Neuronal stem cell (in vitro differentiated cells): ENCODE results near the gene PRR16.

ENCODE experiments used
- DNase-seq: peaks from one replicate; pipeline ENCODE4 v3.0.0-alpha.2; 2013; ENCODE audit warnings: low spot score
- H2AFZ ChIP-seq: one replicate; pipeline ENCODE4 v1.6.1; 2013; ENCODE audit warnings: mild to moderate bottlenecking, low read length, inconsistent platforms
- H2AK5ac ChIP-seq: 2 replicates; pipeline ENCODE4 v1.6.1; 2013; ENCODE audit warnings: low read depth, mild to moderate bottlenecking, inconsistent platforms, low read length, moderate library complexity, mixed read lengths
- H2BK120ac ChIP-seq: 2 replicates; pipeline ENCODE4 v1.6.1; 2013; ENCODE audit warnings: low read depth, mild to moderate bottlenecking, inconsistent platforms, low read length, moderate library complexity, mixed read lengths
- H2BK12ac ChIP-seq: one replicate; pipeline ENCODE4 v1.6.1; 2013; ENCODE audit warnings: low read length, inconsistent platforms
- H2BK15ac ChIP-seq: 2 replicates; pipeline ENCODE4 v1.6.1; 2013; ENCODE audit warnings: mild to moderate bottlenecking, low read length, inconsistent platforms, mixed read lengths
- H2BK5ac ChIP-seq: one replicate; pipeline ENCODE4 v1.6.1; 2013; ENCODE audit warnings: inconsistent platforms, mild to moderate bottlenecking, low read length, moderate library complexity
- H3K14ac ChIP-seq: one replicate; pipeline ENCODE4 v1.6.1; 2013; ENCODE audit warnings: low read length, inconsistent platforms
- H3K18ac ChIP-seq: 2 replicates; pipeline ENCODE4 v1.6.1; 2013; ENCODE audit warnings: low read length, inconsistent platforms
- H3K23ac ChIP-seq: 2 replicates; pipeline ENCODE4 v1.6.1; 2013; ENCODE audit warnings: low read depth, mild to moderate bottlenecking, mixed read lengths, low read length, inconsistent platforms; ENCODE audit not compliant: poor library complexity
- H3K27ac ChIP-seq: replicated peaks from 3 replicates; pipeline ENCODE4 v1.5.1; 2013; ENCODE audit warnings: low read length, inconsistent platforms
- H3K27me3 ChIP-seq, 3 experiments: 2 replicates each; pipeline ENCODE4 v1.6.1; 2013; ENCODE audit warnings: low read length in 3 of 3, mild to moderate bottlenecking in 2 of 3, inconsistent platforms in 1 of 3, low read depth in 1 of 3, mixed read lengths in 1 of 3, moderate library complexity in 1 of 3; ENCODE audit not compliant: control insufficient read depth in 3 of 3, insufficient read depth in 3 of 3
- H3K36me3 ChIP-seq, 2 donors: replicated peaks in 1 of 2; 2 replicates each; pipeline ENCODE4 v1.6.1; 2013; ENCODE audit warnings: low read length in 2 of 2; ENCODE audit not compliant: control insufficient read depth in 2 of 2, insufficient read depth in 2 of 2
- H3K4ac ChIP-seq: 2 replicates; pipeline ENCODE4 v1.6.1; 2013; ENCODE audit warnings: inconsistent platforms, mild to moderate bottlenecking, low read length, moderate library complexity
- H3K4me1 ChIP-seq, 2 donors: 1 replicate in 1 of 2; 2 replicates in 1 of 2; pipeline ENCODE4 v1.6.1; 2013; ENCODE audit warnings: low read length in 2 of 2, low read depth in 1 of 2; ENCODE audit not compliant: control insufficient read depth in 2 of 2, insufficient read depth in 1 of 2
- H3K4me2 ChIP-seq: one replicate; pipeline ENCODE4 v1.6.1; 2013; ENCODE audit warnings: mild to moderate bottlenecking, low read length, inconsistent platforms; ENCODE audit not compliant: insufficient read depth, poor library complexity, severe bottlenecking
- H3K4me3 ChIP-seq, 2 donors: 2 replicates each; pipeline ENCODE4 v1.5.1; 2013; ENCODE audit warnings: low read length in 2 of 2, mild to moderate bottlenecking in 2 of 2, inconsistent platforms in 1 of 2, moderate library complexity in 1 of 2
- H3K79me1 ChIP-seq: one replicate; pipeline ENCODE4 v1.6.1; 2013; ENCODE audit warnings: low read depth, mild to moderate bottlenecking, inconsistent platforms, low read length, moderate library complexity
- H3K9ac ChIP-seq: one replicate; pipeline ENCODE4 v1.6.1; 2013; ENCODE audit warnings: mild to moderate bottlenecking, low read depth, low read length, inconsistent platforms; ENCODE audit not compliant: poor library complexity
- H3K9me3 ChIP-seq, 2 donors: replicated peaks in 1 of 2; 2 replicates each; pipeline versions ENCODE3 to v1.6.1; 2013; ENCODE audit warnings: low read length in 2 of 2, mild to moderate bottlenecking in 2 of 2, inconsistent platforms in 1 of 2, low read depth in 1 of 2, mixed read lengths in 1 of 2, moderate library complexity in 1 of 2; ENCODE audit not compliant: control insufficient read depth in 2 of 2, insufficient read depth in 1 of 2
- H4K8ac ChIP-seq: one replicate; pipeline ENCODE4 v1.6.1; 2013; ENCODE audit warnings: low read depth, mild to moderate bottlenecking, inconsistent platforms, low read length, moderate library complexity
- H4K91ac ChIP-seq: one replicate; pipeline ENCODE4 v1.6.1; 2013; ENCODE audit warnings: low read length, low read depth, mild to moderate bottlenecking, inconsistent platforms; ENCODE audit not compliant: poor library complexity
- WGBS, 2 donors: extraction: QIAGEN DNeasy Blood & Tissue Kit; methylation state at CpG; one replicate each; pipeline ENCODE4 v1.1.7; 2013; ENCODE audit warnings: missing lambda C conversion rate in 2 of 2, mixed read lengths in 1 of 2; ENCODE audit not compliant: insufficient read length in 2 of 2, insufficient replicate concordance in 1 of 2; ENCODE audit errors: extremely low coverage in 2 of 2; 5-methylcytosine and 5-hydroxymethylcytosine counted together

PRR16 gene

DNA sequence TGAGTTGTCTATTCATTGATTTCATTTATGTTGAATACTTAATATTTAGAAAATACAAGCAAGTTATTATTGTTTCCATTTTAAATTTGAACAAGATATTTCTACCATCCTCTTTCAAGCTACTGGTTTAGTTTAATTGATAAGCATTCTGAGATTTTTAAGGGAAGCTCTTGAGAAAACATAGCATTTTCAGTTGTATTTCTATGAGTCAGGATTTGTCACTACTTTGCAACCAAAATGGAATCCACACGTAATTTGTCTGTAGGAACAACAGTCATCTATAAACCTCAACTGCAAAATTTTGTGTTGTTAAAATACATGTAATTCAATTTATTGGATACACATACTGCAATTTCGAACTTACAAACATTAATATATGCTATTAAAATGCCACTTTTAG is 74.0 kb downstream of the PRR16 start:
- Histone ChIP-seq H2BK120ac (no peak overlapping the region), H4K8ac (no peak overlapping the region), H2AFZ (no peak overlapping the region), H2AK5ac (no peak overlapping the region), H2BK12ac (no peak overlapping the region), H3K4ac (no peak overlapping the region), H3K23ac (no peak overlapping the region), H2BK15ac (no peak overlapping the region), H3K4me2 (no peak overlapping the region), H3K27ac (no peak overlapping the region), H3K4me1 (no peaks in the 10 kb centered on the region), H3K4me3 (no peak overlapping the region), H3K36me3 (no peaks in the 10 kb centered on the region), H3K14ac (no peak overlapping the region), H4K91ac (no peak overlapping the region), H3K9ac (no peak overlapping the region), H2BK5ac (no peak overlapping the region), H3K27me3 (no peaks in the 10 kb centered on the region), H3K79me1 (no peaks in the 10 kb centered on the region), H3K9me3 (no peaks in the 10 kb centered on the region), H3K18ac (no peak overlapping the region)
- no peak for DNase-seq
- WGBS, 2 donors = no CpG with 5 or more reads among the region's 2 CpGs

DNA sequence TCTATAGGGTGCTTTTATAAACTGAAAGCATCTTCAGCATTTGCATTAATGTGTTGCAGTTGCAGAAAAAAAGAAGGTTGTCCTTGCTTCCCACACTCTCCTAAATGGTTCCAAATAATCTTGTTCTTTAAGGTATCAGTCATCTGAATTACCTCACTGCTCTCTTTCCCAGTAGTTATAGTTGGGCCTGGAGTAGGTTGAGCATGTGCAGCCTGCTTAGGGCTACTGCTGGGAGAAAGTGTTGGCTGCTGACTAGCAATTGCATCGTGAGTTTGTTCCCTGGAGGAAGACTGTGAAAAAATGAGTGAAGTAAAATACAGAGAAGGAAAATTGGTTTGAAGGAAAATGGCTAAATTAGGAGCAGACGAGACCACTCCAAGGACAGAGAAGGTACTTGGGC is 74.5 kb downstream of the PRR16 start:
- Histone ChIP-seq H3K14ac (no peak overlapping the region), H3K4me2 (no peak overlapping the region), H2BK5ac (no peak overlapping the region), H4K91ac (no peak overlapping the region), H4K8ac (no peak overlapping the region), H2BK12ac (no peak overlapping the region), H3K27me3 (no peaks in the 10 kb centered on the region), H3K36me3 (no peaks in the 10 kb centered on the region), H2AK5ac (no peak overlapping the region), H3K4me1 (no peaks in the 10 kb centered on the region), H3K79me1 (no peaks in the 10 kb centered on the region), H2AFZ (peak overlapping the region; percentile 25), H3K23ac (no peak overlapping the region), H2BK15ac (no peak overlapping the region), H3K4ac (no peak overlapping the region), H3K27ac (no peak overlapping the region), H3K9ac (no peak overlapping the region), H3K4me3 (no peak overlapping the region), H3K9me3 (no peaks in the 10 kb centered on the region), H2BK120ac (no peak overlapping the region), H3K18ac (no peak overlapping the region)
- WGBS, 2 donors = no CpG with 5 or more reads among the region's 2 CpGs
- DNase-seq = no peak

DNA sequence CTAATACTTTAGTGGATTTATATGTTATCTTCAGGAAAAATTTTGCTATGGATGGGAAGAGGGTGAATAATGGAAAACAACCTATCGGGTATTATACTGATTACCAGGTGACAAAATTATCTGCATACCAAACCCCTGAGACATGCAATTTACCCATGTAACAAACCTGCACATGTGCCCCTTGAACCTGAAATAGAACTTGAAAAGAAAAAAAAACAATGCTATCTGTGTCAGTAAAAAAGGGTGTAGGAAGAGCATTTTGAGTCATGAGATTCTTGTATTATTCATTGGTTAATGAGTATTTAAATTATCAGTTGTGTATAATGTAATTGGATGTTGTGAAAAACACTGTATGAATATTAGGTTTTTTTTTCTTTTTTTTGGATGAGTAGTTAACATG is 75.4 kb downstream of the PRR16 start:
- Histone ChIP-seq H3K23ac (no peak overlapping the region), H3K79me1 (no peaks in the 10 kb centered on the region), H2AFZ (no peak overlapping the region), H2BK120ac (no peak overlapping the region), H3K14ac (no peak overlapping the region), H2BK12ac (no peak overlapping the region), H3K9ac (no peak overlapping the region), H2BK5ac (no peak overlapping the region), H3K18ac (no peak overlapping the region), H3K4ac (no peak overlapping the region), H3K27me3 (no peaks in the 10 kb centered on the region), H3K9me3 (no peaks in the 10 kb centered on the region), H2BK15ac (no peak overlapping the region), H4K91ac (no peak overlapping the region), H3K27ac (no peak overlapping the region), H3K4me1 (no peaks in the 10 kb centered on the region), H3K4me3 (no peak overlapping the region), H3K4me2 (no peak overlapping the region), H3K36me3 (no peaks in the 10 kb centered on the region), H2AK5ac (no peak overlapping the region), H4K8ac (no peak overlapping the region)
- DNase-seq = no peak
- no CpG with 5 or more reads among the region's 1 CpG for WGBS, 2 donors

DNA sequence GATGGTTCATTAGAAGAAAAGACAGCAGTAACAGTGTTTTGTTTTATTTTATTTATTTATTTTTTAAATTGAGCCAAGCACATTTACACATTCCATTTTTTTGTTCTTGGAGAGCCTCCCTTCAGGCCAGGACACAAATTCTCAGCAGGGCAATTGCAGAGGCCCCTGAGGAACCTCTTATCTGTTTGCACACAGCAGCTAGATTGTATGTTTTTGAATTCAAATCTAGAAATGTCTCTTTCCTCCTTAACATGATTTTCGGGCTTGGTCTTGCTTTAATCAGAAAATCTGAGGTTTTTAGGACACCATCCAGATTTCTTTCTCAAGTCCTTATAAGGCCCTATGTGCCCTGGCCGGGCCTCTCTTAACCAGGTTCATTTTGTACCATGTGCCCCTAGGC is 76.0 kb downstream of the PRR16 start:
- no peak overlapping the region for H3K27ac ChIP-seq
- H2BK5ac ChIP-seq = no peak overlapping the region
- H3K4me2 ChIP-seq = no peak overlapping the region
- no peak overlapping the region for H2BK120ac ChIP-seq
- WGBS, 2 donors = no CpG with 5 or more reads among the region's 2 CpGs
- H3K18ac ChIP-seq = no peak overlapping the region
- H3K27me3 ChIP-seq = no peaks in the 10 kb centered on the region
- no peak overlapping the region for H2AFZ ChIP-seq
- no peaks in the 10 kb centered on the region for H3K79me1 ChIP-seq
- no peak overlapping the region for H3K9ac ChIP-seq
- no peak overlapping the region for H3K14ac ChIP-seq
- no peak overlapping the region for H2BK15ac ChIP-seq
- H3K36me3 ChIP-seq = no peaks in the 10 kb centered on the region
- no peak overlapping the region for H4K8ac ChIP-seq
- no peak overlapping the region for H3K4me3 ChIP-seq
- no peak overlapping the region for H3K23ac ChIP-seq
- DNase-seq = no peak
- no peak overlapping the region for H2AK5ac ChIP-seq
- no peak overlapping the region for H3K4ac ChIP-seq
- no peak overlapping the region for H2BK12ac ChIP-seq
- H3K9me3 ChIP-seq = no peaks in the 10 kb centered on the region
- H4K91ac ChIP-seq = no peak overlapping the region
- H3K4me1 ChIP-seq = no peaks in the 10 kb centered on the region
